ENCODE data around the gene TBK1.

The TBK1 gene

DNA sequence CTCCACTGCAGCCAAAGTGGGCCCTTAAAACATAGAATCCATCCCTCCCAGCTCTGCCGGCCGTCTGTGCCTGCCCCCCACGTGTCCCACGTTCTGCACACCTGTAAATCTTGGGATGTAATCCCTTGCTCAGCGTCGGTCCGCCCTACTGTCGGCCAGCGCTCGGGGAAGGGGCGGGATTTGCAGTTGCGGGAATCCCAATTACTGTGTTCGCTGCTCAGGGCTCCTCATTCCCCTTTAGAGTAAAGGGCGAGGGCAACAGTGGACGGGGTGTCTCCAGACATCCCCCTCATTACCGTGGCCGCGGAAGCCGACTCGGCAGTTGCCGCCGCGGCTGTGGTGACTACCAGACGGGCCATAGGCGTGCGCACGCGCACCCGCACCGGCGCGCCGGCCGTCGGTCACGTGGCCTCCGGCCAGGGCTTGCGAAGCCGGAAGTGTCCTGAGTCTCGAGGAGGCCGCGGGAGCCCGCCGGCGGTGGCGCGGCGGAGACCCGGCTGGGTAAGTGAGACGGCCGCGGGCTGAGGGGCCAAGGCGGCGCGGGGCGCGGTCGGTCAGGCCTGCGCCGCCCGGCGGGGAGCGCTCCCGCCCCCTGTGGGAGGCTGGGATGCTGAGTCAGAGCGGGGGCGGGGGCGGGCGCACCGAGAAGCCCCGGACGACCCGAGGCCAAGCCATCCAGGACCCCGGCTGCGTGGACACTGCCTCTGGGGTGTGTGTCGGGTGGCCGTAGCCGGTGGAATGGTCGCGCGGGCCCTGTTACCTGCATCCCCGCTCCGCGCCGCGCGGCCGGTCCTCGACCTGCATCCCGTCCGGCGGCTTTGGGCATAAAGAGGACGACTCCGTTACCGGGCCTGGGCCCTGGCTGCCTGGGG is at the start of gene TBK1:
Gene TBK1 (plus strand): TSS at position 434 of the 872 bp plus-strand sequence. CDS start 3,751 bp downstream, outside the sequence.
- H3K27ac ChIP-seq: peak within 1 kb of the TSS; percentile 97
- DNase-seq (ENCODE audit: low read depth, low spot score): peak; percentile 6

DNA sequence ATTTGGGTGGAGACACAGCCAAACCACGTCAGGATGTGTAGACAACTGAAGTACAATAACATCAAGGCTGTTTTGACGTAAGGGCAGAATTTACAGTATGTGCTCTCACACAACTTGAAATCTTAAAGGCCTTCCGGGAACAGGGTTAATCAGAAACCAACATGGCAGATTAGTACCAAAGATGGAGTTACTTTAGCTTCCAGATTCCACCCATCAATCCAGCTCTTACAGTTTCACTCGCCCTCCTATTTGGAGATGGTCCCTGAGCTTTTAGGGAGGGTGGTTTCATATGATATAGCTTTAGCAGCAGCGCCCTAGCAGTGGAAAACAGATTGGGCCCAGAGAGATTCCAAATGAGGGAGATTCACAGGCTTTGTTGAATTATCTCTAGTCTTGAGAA is 49.7 kb upstream of the TBK1 start:
- no peak overlapping the region for H3K27ac ChIP-seq
- DNase-seq (ENCODE audit: low read depth, low spot score): no peak

DNA sequence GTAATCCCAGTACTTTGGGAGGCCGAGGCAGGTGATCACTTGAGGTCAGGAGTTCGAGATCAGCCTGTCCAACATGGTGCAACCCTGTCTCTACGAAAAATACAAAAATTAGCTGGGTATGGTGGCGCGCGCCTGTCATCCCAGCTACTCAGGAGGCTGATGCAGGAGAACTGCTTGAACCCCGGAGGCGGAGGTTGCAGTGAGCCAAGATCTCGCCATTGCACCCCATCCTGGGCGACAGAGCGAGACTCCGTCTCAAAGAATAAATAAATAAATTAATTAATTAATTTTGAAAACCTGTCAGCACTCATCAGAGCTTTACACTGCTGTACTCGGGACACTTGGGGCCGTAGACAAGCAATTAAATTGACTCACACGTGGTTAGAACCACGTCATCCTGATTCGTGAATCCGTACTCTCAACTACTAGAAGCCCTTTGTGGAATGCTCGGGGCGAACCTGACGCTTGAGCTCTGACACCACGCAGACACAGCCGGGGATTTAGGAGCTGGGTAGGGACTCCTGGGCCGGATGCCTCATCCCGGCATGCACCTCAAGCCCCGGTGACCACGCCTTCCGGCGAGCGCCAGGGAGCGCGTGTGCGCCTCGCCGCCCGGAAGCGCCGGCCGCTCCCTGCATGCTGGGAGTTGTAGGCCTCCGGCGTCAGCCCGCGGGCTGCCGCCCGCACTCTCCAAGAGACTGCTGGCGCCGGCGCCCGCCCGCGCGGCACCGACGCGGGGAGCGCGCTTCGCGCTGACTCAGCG is 48.0 kb upstream of the TBK1 start, which contains the start of gene XPOT:
Gene XPOT (plus strand): TSS at position 686 of the 763 bp plus-strand sequence. CDS start 5,644 bp downstream, outside the sequence.
- H3K27ac ChIP-seq: peak within 1 kb of the TSS; percentile 100
- DNase-seq (ENCODE audit: low read depth, low spot score): peak; percentile 91

GRCh38 chr12:64404470-64405256 is 47.3 kb upstream of the TBK1 start:
- DNase-seq (ENCODE audit: low read depth, low spot score): no peak
- peak overlapping the region; percentile 100 for H3K27ac ChIP-seq

- DNase-seq (ENCODE audit: low read depth, low spot score): no peak
- no peak overlapping the region for H3K27ac ChIP-seq
Observed at GRCh38 chr12:64407342-64408223, 44.3 kb upstream of the TBK1 start.

DNA sequence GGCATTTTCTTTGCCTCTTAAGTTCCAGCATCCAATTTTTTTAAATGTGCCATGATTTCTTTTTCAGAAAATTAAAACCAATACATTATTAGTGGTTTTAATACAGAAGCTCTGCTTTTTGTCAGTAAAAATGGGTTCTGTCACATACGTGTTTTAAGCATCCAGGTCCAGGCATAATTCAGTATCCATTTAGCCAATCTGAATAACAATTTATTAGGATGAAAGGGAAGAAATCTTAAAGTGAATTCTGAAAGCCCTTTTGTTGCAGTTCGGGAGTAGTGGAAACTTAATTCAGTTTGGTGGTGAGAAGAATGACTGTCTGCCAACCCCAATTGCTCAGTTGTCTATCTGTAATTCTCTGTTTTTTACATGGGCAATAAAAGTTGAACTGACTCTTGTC is 40.5 kb upstream of the TBK1 start:
- no peak for DNase-seq (ENCODE audit: low read depth, low spot score)

GRCh38 chr12:64412459-64412858 is 39.5 kb upstream of the TBK1 start:
- H3K27ac ChIP-seq: no peak overlapping the region
- DNase-seq (ENCODE audit: low read depth, low spot score): no peak

More for the DNA sequence above, 40.5 kb upstream of the TBK1 start:
- no peak overlapping the region for H3K27ac ChIP-seq

- no peak for DNase-seq (ENCODE audit: low read depth, low spot score)
Observed at GRCh38 chr12:64413884-64414283, 38.0 kb upstream of the TBK1 start.

GRCh38 chr12:64418209-64418608 is 33.7 kb upstream of the TBK1 start:
- no peak for DNase-seq (ENCODE audit: low read depth, low spot score)

More at GRCh38 chr12:64413884-64414283, 38.0 kb upstream of the TBK1 start:
- H3K27ac ChIP-seq: no peak overlapping the region

DNA sequence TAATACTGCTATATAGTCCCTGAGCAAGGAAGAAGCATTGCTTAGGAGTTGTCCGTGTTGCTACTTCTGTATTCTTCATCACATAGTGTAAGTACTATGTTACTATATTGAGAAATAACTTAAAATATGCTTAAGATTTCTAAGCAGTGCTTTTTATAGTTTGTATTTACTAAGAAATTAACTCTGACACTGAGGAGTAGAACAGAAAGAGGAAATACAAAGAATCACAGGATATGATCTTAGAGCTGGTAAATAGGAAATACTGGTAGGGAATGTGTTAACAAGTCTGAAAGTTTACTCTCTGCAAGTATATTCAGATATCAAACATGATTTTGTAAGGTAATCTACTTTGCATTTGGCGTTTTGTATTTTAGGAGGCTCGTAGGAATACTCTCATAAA is 32.2 kb upstream of the TBK1 start:
- no peak for DNase-seq (ENCODE audit: low read depth, low spot score)
- H3K27ac ChIP-seq: no peak overlapping the region

More at GRCh38 chr12:64418209-64418608, 33.7 kb upstream of the TBK1 start:
- H3K27ac ChIP-seq: no peak overlapping the region

GRCh38 chr12:64427988-64428387 is 23.9 kb upstream of the TBK1 start:
- H3K27ac ChIP-seq: no peak overlapping the region
- DNase-seq (ENCODE audit: low read depth, low spot score): no peak

DNA sequence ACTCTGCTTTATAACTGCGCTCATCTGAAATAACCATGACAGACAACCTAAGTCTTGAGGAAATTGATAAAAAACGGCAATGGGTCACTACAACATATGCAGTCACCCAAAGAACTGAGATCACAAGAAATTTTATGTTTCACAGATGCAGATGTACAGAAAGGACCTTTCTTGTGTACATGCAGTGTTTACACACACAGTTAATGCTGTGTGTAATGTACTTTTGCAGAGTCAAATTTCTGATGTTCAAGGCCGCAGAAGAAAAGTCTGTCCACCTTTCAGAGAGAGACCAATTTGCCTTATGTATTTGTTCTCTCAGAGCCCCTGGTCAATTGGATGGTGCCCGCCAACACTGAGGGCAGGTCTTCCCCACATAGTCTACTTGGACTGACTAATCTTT is 23.0 kb upstream of the TBK1 start:
- DNase-seq (ENCODE audit: low read depth, low spot score): no peak

GRCh38 chr12:64430886-64431285 is 21.0 kb upstream of the TBK1 start:
- no peak for DNase-seq (ENCODE audit: low read depth, low spot score)

More for the DNA sequence above, 23.0 kb upstream of the TBK1 start:
- no peak overlapping the region for H3K27ac ChIP-seq

GRCh38 chr12:64431791-64432190 is 20.1 kb upstream of the TBK1 start:
- no peak for DNase-seq (ENCODE audit: low read depth, low spot score)
- H3K27ac ChIP-seq: no peak overlapping the region

More at GRCh38 chr12:64430886-64431285, 21.0 kb upstream of the TBK1 start:
- H3K27ac ChIP-seq: no peak overlapping the region

GRCh38 chr12:64433915-64434314 is 18.0 kb upstream of the TBK1 start:
- DNase-seq (ENCODE audit: low read depth, low spot score): no peak
- H3K27ac ChIP-seq: no peak overlapping the region

DNA sequence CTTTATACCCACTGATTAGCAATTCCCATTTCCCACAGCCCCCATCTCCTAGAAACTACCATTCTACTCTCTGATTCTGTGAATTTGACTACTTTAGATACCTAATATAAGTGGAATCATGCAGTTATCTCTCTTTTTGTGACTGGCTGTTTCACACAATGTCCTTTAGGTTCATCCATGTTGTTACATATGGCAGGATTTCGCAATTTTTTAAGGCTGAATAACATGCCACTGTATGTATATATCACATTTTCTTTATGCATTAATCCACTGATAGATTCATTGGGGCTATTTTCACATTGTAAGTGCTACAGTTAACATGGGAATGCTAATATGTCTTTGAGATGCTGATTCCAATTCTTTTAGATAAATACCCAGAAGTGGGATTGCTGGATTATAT is 11.8 kb upstream of the TBK1 start:
- no peak overlapping the region for H3K27ac ChIP-seq
- DNase-seq (ENCODE audit: low read depth, low spot score): no peak

DNA sequence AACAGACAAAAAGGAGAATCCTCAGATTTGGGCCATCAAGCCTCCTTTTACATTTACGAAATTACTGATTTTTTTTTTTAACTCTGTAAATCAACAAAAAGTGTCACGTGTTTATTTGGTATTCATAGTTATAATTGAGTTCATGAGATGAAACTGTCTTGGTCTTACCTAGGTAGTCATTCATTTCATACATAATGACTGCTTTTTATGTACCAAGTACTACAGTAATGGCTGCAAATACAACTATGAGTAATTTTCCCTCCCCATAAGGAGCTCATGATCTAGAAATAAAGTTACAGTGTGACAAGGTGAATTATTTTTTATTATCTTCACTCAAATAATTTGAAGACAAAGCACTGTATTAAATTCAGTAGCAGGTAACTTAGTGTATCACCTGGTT is 6.4 kb upstream of the TBK1 start:
- no peak overlapping the region for H3K27ac ChIP-seq

GRCh38 chr12:64446295-64446694 is 5.6 kb upstream of the TBK1 start:
- no peak overlapping the region for H3K27ac ChIP-seq
- no peak for DNase-seq (ENCODE audit: low read depth, low spot score)

More for the DNA sequence above, 6.4 kb upstream of the TBK1 start:
- no peak for DNase-seq (ENCODE audit: low read depth, low spot score)

DNA sequence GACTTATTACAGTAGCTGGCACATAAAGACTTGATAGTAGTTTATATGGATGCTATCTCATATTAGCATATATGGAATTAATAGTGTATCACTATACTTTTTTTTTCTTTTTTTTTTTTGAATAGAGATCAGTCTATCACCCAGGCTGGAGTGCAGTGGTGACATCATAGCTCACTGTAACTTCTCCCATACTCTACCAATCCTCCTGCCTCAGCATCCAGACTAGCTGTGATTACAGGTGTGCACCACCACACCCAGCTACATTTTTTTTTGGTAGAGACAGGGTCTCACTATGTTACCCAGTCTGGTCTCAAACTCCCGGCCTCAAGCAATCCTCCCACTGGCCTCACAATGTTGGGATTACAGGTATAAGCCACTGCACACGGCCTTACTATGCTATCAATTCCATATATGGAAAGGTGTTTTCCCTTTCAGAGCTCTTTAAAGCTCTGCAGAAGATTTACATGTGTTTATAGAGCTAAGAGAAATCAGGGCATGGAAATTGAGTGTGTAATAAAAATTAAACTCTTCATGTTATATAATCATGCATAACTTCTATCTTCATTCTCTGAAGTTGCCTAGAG is 1.8 kb upstream of the TBK1 start:
- no peak for DNase-seq (ENCODE audit: low read depth, low spot score)
- peak overlapping the region; percentile 97 for H3K27ac ChIP-seq

Measured in epithelial cell of prostate (primary cell).